ENCODE measurements around the gene GPBP1L1.
"Not testable (repeated sequence)": the region's sequence is repeated elsewhere in the genome, so short reads cannot be mapped to it uniquely, and the experiment has no call there.

DNA sequence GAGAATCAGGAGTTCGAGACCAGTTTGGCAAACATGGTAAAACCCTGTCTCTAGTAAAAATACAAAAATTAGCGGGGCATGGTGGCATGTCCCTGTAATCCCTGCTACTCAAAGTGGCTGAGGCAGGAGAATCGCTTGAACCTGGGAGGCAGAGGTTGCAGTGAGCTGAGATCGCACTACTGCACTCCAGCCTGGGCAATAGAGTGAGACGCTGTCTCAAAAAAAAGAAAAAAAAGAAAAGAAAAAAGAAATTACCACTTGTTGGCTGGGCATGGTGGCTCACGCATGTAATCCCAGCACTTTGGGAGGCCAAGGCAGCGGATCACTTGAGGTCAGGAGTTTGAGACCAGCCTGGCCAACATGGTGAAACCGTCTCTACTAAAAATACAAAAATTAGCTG, 89.6 kb downstream of the GPBP1L1 start:
- TF ChIP-seq CTCF (IDR thresholded peaks at IDR 0.05 in 8 of 11, conservative IDR thresholded peaks at IDR 0.05 in 3 of 11); POLR2AphosphoS5 (IDR thresholded peaks at IDR 0.05); POLR2A (IDR thresholded peaks at IDR 0.05): not testable (repeated sequence)

Measured in spleen (tissue), 7 donors.